GM12872 (cell line): Measurements from ENCODE around the gene TCP11X2.
"Not testable (repeated sequence)": the region's sequence is repeated elsewhere in the genome, so short reads cannot be mapped to it uniquely, and the experiment has no call there.

Experiments used
- CTCF ChIP-seq: IDR thresholded peaks from 3 replicates; pipeline ENCODE4 v1.5.1; 2011; ENCODE audit warnings: low read depth, mild to moderate bottlenecking, low read length, moderate library complexity; ENCODE audit not compliant: insufficient read depth

The TCP11X2 gene

GRCh38 chrX:102471762-102472220 is at the start of gene TCP11X2:
Gene TCP11X2, minus strand, starts transcription at chrX:102471812.
- not testable (repeated sequence) for TF ChIP-seq CTCF

GRCh38 chrX:102517326-102517725 is 45.7 kb upstream of the TCP11X2 start:
- TF ChIP-seq CTCF, result no peak

GRCh38 chrX:102515975-102516941 is 44.6 kb upstream of the TCP11X2 start, which contains the start of gene TMSB15A:
Gene TMSB15A, minus strand, starts transcription at chrX:102516739.
- TF ChIP-seq CTCF, result no peak

- TF ChIP-seq CTCF, result no peak
Measured at GRCh38 chrX:102514536-102514935, 42.9 kb upstream of the TCP11X2 start.

GRCh38 chrX:102498732-102499131 is 27.1 kb upstream of the TCP11X2 start:
- no peak for TF ChIP-seq CTCF

GRCh38 chrX:102491766-102492165 is 20.2 kb upstream of the TCP11X2 start:
- TF ChIP-seq CTCF, result no peak

GRCh38 chrX:102439908-102440307 is 31.7 kb downstream of the TCP11X2 start, which contains the start of gene NXF2B:
Gene NXF2B, minus strand, starts transcription at chrX:102440008. Its CDS starts 59,972 bp downstream, at chrX:102380036.
- not testable (repeated sequence) for TF ChIP-seq CTCF
